ENCODE results near the gene KIRREL1.

- TF ChIP-seq CTCF (IDR thresholded peaks at IDR 0.05): no peak
- TF ChIP-seq POLR2A (IDR thresholded peaks at IDR 0.05): no peak
- TF ChIP-seq POLR2AphosphoS5 (IDR thresholded peaks at IDR 0.05): no peak
These were observed 13.7 kb downstream of the KIRREL1 start for GRCh38 chr1:158007180-158007579.

All from breast epithelium (tissue), 3 donors.